ENCODE measurements around the gene ZNF780B.
"Not testable (repeated sequence)": the region's sequence is repeated elsewhere in the genome, so short reads cannot be mapped to it uniquely, and the experiment has no call there.

Gene ZNF780B

GRCh38 chr19:40055832-40056504 lies at the start of gene ZNF780B:
Gene ZNF780B, minus strand, starts transcription at chr19:40056231. Its CDS starts 5,899 bp downstream, at chr19:40050332.
- DNase-seq, result peak; percentile 68

- DNase-seq, result no peak
Measured at GRCh38 chr19:40104754-40105153, 48.7 kb upstream of the ZNF780B start.

- DNase-seq, result no peak
Measured at GRCh38 chr19:40103600-40103999, 47.6 kb upstream of the ZNF780B start.

- DNase-seq, result no peak
Measured at GRCh38 chr19:40101813-40102212, 45.8 kb upstream of the ZNF780B start.

GRCh38 chr19:40093416-40093815 lies 37.4 kb upstream of the ZNF780B start:
- no peak for DNase-seq

- no peak for DNase-seq
Measured at GRCh38 chr19:40091205-40092129, 35.4 kb upstream of the ZNF780B start.

GRCh38 chr19:40090241-40091204 lies 34.5 kb upstream of the ZNF780B start, which contains the start of gene ZNF780A:
Gene ZNF780A, minus strand, starts transcription at chr19:40090943. Its CDS starts 6,190 bp downstream, at chr19:40084753.
- DNase-seq, result peak; percentile 76

GRCh38 chr19:40089462-40089861 lies 33.4 kb upstream of the ZNF780B start:
- no peak for DNase-seq

GRCh38 chr19:40088299-40089047 lies 32.4 kb upstream of the ZNF780B start:
- no peak for DNase-seq

GRCh38 chr19:40084948-40085347 lies 28.9 kb upstream of the ZNF780B start:
- no peak for DNase-seq

- DNase-seq, result no peak
Measured at GRCh38 chr19:40081411-40081810, 25.4 kb upstream of the ZNF780B start.

- DNase-seq, result no peak
Measured at GRCh38 chr19:40080289-40080688, 24.3 kb upstream of the ZNF780B start.

GRCh38 chr19:40078377-40078776 lies 22.3 kb upstream of the ZNF780B start:
- DNase-seq, result no peak

- no peak for DNase-seq
Measured at GRCh38 chr19:40070058-40070457, 14.0 kb upstream of the ZNF780B start.

GRCh38 chr19:40059624-40060023 lies 3.6 kb upstream of the ZNF780B start:
- no peak for DNase-seq

- no peak for DNase-seq
Measured at GRCh38 chr19:40057166-40057565, 1.1 kb upstream of the ZNF780B start.

- DNase-seq, result no peak
Measured at GRCh38 chr19:40056505-40056904, 474 bp upstream of the ZNF780B start.

GRCh38 chr19:40055049-40055448 lies 982 bp downstream of the ZNF780B start:
- no peak for DNase-seq

- DNase-seq, result no peak
Measured at GRCh38 chr19:40054632-40055031, 1.4 kb downstream of the ZNF780B start.

GRCh38 chr19:40053491-40053890 lies 2.5 kb downstream of the ZNF780B start:
- no peak for DNase-seq

GRCh38 chr19:40041718-40042117 lies 14.3 kb downstream of the ZNF780B start:
- not testable (repeated sequence) for DNase-seq

- DNase-seq, result not testable (repeated sequence)
Measured at GRCh38 chr19:40038047-40038446, 18.0 kb downstream of the ZNF780B start.
